GM12892 (cell line): ENCODE results near the gene UNC5A.

Experiments
- POLR2A ChIP-seq: IDR thresholded peaks from 2 replicates; pipeline ENCODE4 v1.6.1; 2011; ENCODE audit warnings: low read depth, low read length, control low read depth
- POLR2AphosphoS5 ChIP-seq: IDR thresholded peaks from 2 replicates; pipeline ENCODE4 v1.6.1; 2011; ENCODE audit warnings: low read depth, low read length, control low read depth
- TAF1 ChIP-seq: IDR thresholded peaks from 2 replicates; pipeline ENCODE4 v1.6.1; 2011; ENCODE audit warnings: low read depth, mild to moderate bottlenecking, control low read depth, low read length, borderline replicate concordance

DNA sequence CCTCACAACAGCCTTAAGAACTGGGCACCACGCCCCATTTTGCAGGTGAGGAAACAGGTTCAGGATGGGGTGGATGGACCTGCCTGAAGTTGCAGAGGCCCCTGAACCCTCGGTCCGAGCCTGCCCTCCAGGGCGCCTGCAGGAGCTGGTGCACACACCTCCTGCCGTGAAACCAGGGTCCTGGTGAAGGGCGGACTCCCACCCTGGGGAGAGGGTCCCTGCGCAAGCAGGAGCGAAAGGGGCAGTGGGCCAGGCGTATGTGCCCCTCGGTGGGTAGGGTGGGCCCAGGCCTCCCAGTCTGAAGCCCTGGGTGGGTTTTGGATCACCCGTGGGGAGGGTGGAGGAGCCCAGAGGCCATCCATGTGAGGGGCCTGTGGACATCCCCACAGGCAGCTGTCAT is 50.9 kb downstream of the UNC5A start:
- TF ChIP-seq POLR2A (no peak), POLR2AphosphoS5 (no peak), TAF1 (no peak)
